HG03432 (cell line): ENCODE results near the gene VEPH1.

Experiments used
- ATAC-seq: cut with Tn5 transposase; IDR thresholded peaks from one replicate; pipeline ENCODE4 v1.9.1; 2021; ENCODE audit warnings: mild to moderate bottlenecking, moderate library complexity; ENCODE audit not compliant: unreplicated experiment

The VEPH1 gene

GRCh38 chr3:157479464-157480243 lies 23.6 kb downstream of the VEPH1 start:
- no peak for ATAC-seq

GRCh38 chr3:157477441-157477840 lies 25.8 kb downstream of the VEPH1 start:
- ATAC-seq: no peak

GRCh38 chr3:157475921-157476414 lies 27.2 kb downstream of the VEPH1 start:
- no peak for ATAC-seq

GRCh38 chr3:157472648-157473047 lies 30.6 kb downstream of the VEPH1 start:
- ATAC-seq: no peak

- no peak for ATAC-seq
Measured at GRCh38 chr3:157471064-157471463, 32.2 kb downstream of the VEPH1 start.

GRCh38 chr3:157469561-157470294 lies 33.5 kb downstream of the VEPH1 start:
- no peak for ATAC-seq

GRCh38 chr3:157467200-157467599 lies 36.0 kb downstream of the VEPH1 start:
- no peak for ATAC-seq

GRCh38 chr3:157465741-157466140 lies 37.5 kb downstream of the VEPH1 start:
- no peak for ATAC-seq

GRCh38 chr3:157464321-157464720 lies 38.9 kb downstream of the VEPH1 start:
- ATAC-seq: no peak

- ATAC-seq: no peak
Measured at GRCh38 chr3:157463816-157464215, 39.4 kb downstream of the VEPH1 start.

GRCh38 chr3:157460253-157460652 lies 43.0 kb downstream of the VEPH1 start:
- no peak for ATAC-seq

GRCh38 chr3:157459706-157460105 lies 43.5 kb downstream of the VEPH1 start:
- no peak for ATAC-seq

- no peak for ATAC-seq
Measured at GRCh38 chr3:157453824-157454223, 49.4 kb downstream of the VEPH1 start.

- no peak for ATAC-seq
Measured at GRCh38 chr3:157452097-157452496, 51.1 kb downstream of the VEPH1 start.

GRCh38 chr3:157447026-157447694 lies 56.1 kb downstream of the VEPH1 start:
- no peak for ATAC-seq

GRCh38 chr3:157445857-157446256 lies 57.4 kb downstream of the VEPH1 start:
- no peak for ATAC-seq

GRCh38 chr3:157444797-157445184 lies 58.4 kb downstream of the VEPH1 start:
- ATAC-seq: no peak

- no peak for ATAC-seq
Measured at GRCh38 chr3:157443905-157444796, 59.1 kb downstream of the VEPH1 start.

GRCh38 chr3:157442729-157443128 lies 60.5 kb downstream of the VEPH1 start:
- ATAC-seq: no peak

GRCh38 chr3:157441102-157441624 lies 62.1 kb downstream of the VEPH1 start:
- no peak for ATAC-seq
